Measurements from ENCODE around the gene CD28.
"Not testable (repeated sequence)": the region's sequence is repeated elsewhere in the genome, so short reads cannot be mapped to it uniquely, and the experiment has no call there.

Gene CD28

DNA sequence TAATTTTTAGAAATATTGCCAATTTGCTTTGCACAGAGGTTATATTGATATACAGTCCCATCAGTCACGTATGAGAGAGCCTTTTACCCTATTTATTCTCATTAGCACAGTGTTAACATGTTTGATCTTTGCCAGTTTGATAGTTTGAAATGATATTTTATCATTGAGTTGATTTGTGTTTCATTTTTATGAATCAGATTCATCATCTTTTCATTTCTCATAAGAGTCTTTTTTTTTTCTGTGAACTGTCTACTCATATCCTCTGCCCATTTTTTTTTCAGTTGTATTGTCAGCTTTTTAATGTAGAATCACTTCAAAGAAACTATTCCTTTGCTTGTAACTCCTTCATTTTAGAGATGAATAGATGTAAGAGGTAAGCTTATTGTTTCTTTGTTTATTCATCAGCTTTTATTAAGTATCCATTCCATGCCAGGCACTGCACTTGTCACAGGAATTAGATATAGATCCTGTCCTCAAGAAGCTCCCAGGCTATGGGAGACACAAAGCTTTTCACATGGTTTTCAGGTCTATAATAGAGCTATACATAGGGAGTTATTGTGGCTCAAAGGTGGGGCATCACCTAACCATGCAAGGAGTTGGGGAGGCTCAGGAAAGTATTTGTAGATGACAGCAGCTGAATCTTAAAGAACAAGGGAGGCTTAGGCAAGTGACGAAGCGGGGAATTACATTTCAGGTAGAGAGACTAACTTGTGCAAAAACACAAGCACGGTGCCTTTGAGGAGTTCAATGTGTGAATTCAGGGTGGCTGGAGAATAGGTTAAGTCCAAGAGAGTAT is 42.1 kb downstream of the CD28 start:
- DNase-seq (ENCODE audit: low read depth), result no peak

DNA sequence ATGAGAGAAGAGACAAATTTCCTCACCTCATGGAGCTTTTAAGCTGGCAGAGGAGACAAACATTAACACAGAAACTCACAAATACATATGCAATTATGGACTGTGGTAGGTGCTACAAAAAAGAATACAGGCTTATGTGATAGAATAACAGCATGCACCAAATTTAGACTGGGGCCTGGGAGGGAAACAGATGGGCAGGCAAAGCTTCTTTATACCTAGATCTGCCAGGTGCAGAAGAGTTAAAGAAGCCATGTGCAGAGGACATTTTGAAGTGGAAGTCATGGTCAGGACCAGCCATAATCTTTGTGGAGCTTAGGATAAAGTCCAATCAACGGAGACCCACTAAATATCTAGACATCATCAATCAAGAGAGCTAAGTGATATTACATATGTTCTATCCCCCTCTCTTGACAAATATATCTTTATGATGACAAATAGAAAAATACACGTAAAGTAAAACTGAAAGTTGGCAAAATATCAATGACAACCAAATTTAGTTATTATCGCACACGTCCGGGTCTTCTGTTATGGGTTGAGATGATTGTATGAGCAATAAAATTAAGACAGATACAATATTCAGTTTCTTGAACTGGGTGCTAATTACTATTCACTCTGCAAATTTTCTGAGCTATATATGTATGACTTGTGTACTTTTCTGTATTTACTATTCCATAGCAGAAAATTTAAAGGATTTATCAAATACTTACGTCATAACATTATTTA is 44.1 kb downstream of the CD28 start:
- DNase-seq (ENCODE audit: low read depth), result no peak

DNA sequence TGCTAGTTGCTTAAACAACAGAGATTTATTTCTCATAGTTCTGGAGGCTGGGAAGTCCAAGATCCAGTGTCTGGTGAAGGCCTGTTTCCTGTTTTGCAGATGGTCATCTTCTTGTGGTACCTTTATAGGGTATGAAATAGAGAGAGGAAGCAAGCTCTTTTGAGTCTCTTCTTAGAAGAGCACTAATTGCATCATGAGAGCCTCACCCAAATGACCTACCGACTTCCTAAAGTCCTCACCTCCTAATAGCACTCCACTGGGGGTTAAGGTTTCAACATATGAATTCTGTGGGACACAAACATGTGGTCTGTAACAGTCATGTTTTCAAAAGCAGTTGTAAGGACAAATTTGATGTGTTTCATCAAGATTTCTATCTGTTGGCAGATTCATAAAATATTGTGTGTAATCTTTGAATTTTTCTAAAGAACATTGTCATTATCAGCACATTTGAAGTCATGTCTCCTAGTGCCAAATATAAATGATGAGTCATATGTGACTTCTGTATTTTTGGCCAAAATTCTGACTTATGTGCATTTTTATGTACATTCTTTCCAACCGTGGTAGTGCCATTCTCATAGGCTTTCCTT is 45.3 kb downstream of the CD28 start:
- DNase-seq (ENCODE audit: low read depth), result no peak

DNA sequence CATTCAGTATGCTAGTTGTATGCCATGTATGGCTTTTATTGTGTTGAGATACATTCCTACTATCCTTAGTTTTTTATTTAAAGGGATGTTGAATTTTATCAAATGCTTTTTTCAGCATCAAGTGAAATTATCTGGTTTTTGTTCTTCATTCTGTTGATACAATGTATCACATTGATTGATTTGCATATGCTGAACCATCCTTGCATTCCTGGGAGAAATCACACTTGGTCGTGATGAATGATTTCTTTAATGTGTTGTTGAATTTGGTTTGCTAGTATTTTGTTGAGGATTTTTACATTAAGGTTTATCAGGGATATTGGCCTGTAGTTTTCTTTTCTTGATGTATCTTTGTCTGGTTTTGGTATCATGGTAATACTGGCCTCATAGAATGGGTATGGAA is 49.7 kb downstream of the CD28 start:
- DNase-seq (ENCODE audit: low read depth), result no peak

DNA sequence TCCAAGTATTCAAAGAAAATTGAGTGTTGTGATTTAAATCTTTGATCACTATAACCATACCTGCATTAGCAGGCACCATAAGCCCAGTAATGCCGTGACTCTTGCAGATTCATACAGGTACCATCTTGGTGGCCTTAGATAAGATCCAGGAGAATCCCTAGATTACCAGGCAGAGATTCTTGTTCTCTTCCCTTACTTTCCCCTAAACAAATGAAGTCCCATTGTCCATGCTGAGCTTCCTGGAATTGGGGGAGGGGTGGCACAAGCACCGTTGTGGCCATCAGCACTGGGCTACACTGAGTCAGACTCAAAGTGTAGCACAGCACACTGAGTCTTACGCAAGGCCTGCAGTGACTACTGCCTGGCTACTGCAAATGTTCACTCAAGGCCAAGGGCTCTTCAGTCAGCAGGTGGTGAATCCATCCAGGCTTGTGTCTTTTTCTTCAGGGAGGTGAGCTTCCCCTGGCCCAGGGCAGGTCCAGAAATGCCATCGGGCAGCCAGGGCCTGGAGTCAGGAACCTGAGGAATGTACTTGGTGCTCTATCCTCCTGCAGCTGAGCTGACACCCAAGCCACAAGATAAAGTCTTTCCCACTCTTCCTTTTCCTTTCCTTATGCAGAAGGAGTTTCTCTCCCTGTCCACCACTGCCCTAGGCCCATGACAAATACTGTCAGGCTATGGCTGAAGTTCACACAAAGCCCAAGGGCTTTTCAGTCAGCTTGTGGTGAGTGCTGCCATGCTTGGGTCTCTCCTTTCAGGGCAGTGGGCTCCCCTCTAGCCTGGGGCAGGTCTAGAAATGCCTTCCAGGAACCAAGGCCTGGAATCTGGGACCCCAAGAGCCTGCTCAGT is 52.6 kb downstream of the CD28 start:
- no peak for DNase-seq (ENCODE audit: low read depth)

DNA sequence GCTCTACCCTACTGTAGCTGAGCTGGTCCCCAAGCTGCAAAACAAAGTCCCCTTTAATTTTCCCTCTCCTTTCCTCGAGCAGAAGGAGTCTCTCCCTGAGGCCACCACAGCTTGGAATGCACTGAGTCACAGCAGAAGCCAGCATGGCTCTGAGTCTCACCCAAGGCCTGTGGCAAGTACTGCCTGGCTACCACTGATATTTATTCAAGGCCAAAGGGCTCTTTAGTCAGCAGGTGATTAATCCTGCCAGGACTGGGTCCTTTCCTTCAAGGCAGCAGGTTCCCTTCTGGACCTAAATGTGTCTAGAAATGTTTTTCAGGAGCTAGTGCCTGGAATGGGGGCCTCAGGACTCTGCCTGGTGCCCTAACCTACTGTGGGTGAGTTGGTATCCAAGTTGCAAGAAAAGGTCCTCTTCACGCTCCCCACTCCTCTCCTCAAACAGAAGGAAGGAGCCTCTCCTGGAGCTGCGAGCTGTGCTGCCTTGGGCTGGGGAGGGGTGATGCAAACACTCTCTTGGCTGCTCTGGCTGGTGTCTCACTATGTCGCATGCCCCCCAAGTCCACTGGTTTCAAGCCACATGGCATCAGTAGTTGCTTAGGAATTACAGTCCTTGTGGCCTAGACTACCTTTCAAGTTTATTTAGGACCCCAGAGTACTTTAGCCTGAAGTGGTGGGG is 53.4 kb downstream of the CD28 start:
- DNase-seq (ENCODE audit: low read depth), result no peak

DNA sequence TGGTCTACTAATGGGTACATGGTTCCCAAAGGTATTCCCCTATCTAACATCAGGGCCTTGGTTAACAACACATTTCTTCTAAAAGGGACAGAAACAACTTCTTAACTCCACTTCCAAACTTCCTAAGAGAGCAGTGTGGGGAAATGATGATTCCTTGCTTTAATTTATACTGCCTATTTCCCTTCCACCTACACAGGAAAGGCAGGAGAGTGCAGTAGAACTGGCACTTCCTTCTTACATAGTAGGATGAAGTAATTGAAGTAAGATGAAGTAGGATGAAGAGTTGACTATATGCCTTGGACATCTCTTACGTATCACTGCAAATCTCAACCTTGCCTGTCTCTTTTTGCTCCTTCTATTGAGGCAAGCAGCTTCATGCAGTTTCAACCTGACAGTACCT is 54.7 kb downstream of the CD28 start:
- DNase-seq (ENCODE audit: low read depth), result no peak

DNA sequence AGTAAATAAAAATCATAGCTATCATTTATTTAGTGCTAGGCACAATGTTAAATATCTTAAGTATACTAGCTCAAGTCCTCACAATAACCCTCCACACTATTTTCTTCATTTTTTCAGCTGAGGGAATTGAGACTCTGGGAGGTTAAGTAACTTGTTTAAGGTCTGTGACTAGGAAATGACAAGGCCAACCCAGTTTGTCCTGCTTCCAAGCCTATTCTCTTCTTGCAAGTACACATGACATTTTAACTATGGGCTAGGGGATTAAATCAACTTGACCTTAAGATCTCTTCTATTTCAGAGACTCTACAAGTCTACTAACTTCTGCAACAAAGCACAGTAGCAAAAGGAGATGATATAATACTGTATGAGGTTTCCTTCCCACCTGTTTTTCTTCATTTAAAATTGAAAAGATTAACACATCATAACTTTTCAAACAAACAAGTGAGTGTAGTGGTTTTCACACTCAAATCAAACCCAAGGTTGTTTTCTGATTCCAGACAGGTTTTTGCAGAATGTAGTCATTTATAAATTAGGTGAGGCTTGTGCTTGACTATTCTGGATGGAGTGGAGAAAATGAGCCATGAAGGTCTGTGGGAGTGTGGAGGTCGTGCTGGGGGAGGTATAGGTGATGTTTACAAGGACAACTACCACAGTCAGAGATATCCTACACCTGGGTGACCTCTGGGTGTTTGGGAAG is 57.0 kb downstream of the CD28 start:
- no peak for DNase-seq (ENCODE audit: low read depth)

DNA sequence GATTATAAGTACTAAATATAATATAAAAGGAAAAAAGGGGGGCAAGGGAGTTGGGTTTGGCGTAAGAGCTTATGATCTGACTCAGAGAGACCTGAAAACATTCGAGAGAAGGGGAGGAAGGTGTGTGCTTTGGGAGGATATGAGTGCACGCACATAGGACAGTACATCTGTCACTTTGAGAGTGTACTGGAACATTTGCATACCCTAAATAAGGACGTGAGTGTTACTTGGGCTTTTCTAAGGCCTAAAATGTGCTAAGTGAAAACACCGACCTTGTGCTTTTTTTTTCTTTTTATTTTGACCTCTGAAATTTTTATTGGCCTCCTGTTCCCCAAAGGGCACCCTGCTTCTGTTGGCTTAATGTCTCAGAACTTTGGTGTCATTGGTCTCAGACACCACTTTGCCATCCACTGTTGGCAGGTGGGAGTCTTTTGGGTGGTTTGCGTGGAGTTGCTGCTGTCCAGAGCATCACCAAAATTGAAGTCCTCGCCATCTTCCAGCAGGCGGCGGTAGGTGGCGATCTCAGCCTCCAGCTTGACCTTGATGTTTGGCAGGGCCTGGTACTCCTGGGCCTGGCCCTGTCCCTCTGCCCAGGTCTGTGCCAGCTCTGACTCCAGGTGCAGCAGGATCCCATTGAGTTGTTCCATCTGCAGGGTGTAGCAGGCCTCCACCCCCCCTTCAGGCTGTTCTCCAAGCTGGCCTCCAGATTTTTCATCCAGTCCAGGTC is 57.7 kb downstream of the CD28 start:
- no peak for DNase-seq (ENCODE audit: low read depth)

DNA sequence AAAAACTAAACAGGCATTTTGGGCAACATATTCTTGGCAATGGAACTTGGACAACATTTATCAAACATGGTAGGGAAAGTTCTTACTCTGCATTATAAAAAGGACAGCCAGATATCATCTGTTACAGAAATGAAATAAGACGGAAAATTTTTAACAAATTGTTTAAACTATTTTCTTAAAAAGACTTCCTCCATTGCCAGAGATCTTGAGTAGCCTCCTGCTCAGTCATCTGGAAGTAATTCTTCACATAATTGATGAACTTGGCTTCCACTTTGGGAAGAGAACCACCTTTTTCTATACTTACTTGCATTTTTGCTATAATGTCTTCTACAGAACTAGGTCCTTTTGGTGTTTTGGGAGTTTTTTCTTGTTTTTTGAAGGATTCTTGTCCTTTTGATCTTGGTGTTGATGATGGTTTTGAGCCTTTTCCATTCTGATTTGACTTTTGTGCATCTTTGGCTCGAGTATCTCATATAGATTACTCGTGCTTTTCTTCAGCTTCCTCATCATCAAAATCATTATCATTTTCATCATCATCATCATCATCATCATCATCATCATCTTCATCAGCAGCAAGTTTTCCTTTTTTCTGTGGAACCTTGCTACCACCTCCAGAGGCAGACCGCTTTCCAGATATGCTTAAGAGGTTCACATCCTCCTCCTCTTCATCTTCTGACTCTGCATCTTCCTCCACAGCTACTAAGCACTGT is 66.2 kb downstream of the CD28 start:
- no peak for DNase-seq (ENCODE audit: low read depth)

DNA sequence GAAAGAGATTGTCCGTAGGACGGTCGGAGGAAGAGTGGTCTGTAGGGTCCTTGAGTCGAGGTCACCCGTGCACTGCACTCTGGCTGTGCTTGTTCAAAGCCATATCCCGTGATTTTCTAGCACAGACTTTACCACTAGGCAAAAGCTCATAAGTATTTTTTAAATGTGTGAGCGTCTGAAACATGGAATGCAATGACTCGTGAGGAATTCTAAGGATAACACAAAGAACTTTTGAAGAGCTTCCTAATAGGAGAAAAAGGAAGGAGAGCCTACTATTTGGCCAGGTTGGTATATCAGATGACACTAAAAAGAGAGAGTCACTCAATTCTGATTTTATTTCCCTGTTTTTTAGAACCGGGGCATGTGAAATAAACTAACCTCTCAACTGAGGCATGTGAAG is 68.3 kb downstream of the CD28 start:
- DNase-seq (ENCODE audit: low read depth), result no peak

DNA sequence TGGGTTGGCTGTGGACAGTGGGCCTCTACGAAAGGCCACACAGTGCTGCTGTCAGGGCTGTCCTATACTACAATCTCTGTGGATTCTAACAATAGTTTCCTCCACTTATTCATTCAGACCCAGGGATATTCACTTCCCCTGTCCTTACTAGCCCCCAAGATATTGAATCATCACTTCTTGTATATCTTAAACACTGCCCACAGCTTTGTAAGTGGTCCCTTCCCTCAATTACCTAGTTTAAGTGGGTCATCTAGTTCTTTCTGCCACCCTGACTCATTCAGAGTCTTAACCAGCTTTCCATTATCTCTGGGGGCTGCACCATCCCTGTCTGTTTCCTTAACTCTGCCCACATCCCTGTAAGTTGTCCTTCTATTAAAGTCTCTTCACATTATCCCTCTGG is 69.2 kb downstream of the CD28 start:
- DNase-seq (ENCODE audit: low read depth), result no peak

DNA sequence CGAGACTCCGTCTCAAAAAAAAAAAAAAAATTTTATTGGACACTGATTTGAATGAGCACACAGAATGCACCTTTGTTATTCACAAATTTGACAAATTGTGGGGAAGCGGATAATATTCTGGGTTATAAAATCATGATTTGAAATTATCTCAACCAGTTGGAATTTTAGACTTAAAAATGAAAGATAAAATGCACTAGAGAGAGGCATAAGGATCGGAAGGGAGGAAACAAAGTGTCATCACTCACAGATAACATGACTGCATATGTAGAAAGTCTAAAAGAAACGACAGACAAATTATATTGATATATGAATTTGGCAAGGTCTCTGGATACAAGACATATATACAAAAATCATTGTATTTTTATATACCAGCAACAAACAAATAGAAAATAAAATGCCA is 70.6 kb downstream of the CD28 start:
- DNase-seq (ENCODE audit: low read depth), result no peak

DNA sequence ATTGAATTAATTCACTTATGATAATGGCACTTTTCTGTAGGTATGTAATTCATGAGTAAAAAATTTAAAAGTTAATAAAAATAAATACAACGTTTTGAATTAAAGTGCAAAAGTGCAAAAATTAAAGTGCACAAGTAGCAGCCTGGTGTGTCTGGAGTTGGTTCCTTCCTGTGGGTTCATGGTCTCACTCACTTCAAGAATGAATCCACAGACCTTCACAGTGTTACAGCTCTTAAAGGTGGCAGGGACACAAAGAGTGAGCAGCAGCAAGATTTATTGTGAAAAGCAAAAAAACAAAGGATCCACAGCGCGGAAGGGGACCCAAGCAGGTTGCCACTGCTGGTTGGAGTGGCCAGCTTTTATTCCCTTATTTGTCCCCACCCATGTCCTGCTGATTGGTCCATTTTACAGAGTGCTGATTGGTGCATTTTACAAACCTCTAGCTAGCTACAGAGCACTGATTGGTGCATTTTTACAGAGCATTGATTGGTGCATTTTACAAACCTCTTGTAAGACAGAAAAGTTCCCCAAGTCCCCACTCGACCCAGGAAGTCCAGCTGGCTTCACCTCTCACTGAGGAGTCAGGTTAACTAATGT is 73.1 kb downstream of the CD28 start:
- DNase-seq (ENCODE audit: low read depth), result not testable (repeated sequence)

DNA sequence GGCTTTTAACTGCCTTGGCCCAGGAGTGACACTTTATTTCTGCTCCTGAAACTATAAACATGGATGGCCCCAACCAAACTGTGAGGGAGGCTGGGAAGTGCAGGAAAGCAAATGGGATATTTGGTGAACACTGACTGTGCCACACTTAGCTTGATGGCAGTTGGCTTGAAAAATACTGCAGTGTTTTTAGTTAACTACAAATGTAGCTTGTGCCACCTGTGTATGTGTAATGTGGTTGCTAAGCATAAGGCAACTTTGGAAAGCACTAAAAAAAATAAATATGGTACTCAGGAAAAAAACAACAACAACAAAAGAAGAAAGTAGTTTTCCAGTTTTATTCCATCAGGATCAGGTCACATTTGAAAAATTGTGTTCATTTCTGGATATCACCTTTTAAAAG is 73.8 kb downstream of the CD28 start:
- DNase-seq (ENCODE audit: low read depth), result no peak

DNA sequence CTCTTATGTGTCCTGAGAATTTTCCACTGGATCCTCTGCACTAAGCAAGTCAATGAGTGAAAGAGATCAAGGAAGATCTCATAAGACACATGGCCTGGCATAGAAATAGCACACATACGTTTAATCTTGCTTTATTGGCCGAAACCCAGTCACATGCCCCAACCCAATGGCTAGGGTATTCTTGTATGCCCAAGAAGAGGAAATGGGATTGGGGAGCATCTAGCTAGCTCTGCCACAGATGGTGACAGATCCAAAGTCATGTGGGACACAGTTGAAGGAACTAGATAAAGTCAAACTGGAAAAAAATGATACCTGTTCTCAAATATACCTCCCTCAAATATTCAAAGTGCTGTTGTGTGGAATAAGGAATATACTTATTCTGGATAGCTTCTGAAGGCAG is 74.7 kb downstream of the CD28 start:
- DNase-seq (ENCODE audit: low read depth), result no peak

DNA sequence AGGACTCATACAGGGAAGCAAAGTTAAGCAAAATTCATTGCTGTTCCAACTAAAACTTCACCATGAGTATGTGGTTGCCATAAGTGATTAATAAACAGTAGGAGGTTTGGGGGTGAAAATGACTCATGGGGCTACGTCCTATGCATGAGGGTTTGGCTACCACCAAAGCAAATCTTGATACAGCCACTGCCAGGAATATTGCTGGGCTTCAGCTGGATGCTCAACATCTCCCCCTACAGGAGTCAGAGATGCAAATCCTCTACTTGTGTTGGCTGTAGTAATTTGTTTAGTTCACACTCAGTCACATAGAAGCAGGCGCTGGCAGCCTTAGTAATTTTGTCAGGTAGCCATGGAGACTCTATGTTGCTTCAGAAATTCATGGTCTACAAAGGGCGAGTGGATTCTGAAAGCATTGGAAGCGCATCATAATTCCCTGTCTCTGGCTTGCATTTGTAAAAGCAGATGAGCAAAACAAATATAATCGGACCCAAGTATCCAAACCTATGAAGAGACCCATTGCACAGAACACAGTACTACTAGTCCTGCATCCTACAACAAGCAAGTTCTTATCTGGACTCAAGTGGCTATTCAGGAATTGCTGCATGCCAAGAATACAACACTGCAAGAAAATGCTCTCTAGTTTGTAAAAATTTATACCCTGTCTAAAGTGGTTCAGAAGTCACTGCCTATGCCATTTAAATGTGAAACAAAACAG is 76.0 kb downstream of the CD28 start:
- DNase-seq (ENCODE audit: low read depth), result peak; percentile 24

DNA sequence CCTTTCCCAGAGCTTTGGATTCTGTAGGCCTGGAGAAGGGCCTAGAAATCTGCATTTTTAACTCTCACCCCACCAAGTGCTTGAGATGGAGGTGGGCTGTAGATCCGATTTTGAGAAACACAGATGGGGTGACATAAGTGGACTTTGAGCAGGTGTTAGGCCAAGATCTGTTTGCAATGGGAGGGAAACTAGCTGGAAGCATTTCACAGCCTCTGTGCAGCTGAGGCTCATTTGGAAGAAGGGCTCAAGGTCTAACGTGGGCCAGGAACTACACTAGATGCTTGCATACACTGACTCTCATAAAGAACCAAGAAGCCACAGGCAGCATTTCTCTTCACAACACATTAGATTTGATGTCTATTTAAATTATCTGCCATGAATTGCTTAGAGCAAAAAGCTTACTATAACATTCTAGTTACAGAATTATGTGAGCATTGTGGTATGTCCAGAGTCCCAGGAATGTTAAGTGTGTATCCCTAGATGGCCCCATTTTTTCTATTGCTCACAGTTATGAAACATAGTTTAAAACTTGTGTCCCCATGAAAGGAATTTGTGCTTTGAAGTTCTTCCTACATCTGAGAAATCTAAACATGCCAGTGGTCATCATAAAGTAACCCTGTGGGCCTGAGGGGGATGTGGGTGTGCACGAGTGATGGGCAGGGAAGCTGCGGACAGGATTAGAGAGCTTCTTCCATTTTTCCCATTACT is 77.2 kb downstream of the CD28 start:
- no peak for DNase-seq (ENCODE audit: low read depth)

All from CMK (cell line).